K562 (cell line): ENCODE results near the gene SCPEP1. TPM values are rescaled to one million over a fixed set of nuclear protein-coding genes. Genes with fewer than 3 reads are reported as not detected.

Source experiments
- ATAC-seq: fragments of 200-7000 bp; cut with Tn5 transposase; 3 replicates; pipeline ENCODE4 v1.9.1; 2020; ENCODE audit warnings: moderate library complexity
- BruUV-seq: library from RNA; stranded (reverse); fragments of 400-500 nt; replicated peaks from 2 replicates; lab custom pipeline; 2021; lab: Mats Ljungman, UMichigan
- CTCF ChIA-PET: fragments of 300-600 bp; formaldehyde crosslinking; extraction: SDS; loops from one replicate; lab custom pipeline; 2021; ENCODE audit warnings: low intra/inter-chr PET ratio; lab: Yijun Ruan, JAX
- POLR2A ChIA-PET: fragments of 300-600, 350-650 bp; sonication (Branson Sonifier 250); formaldehyde crosslinking; extraction: SDS; loops from one replicate; lab custom pipeline; 2021; ENCODE audit warnings: antibody characterized with exemption, inconsistent platforms; lab: Yijun Ruan, JAX
- DNase-seq, 4 experiments: peaks; one replicate each; pipeline versions ENCODE4 v3.0.0 to v3.0.0-alpha.2; 2011 to 2018; ENCODE audit warnings: low spot score in 3 of 4, mixed read lengths in 3 of 4; ENCODE audit errors: extremely low read depth in 1 of 4
- FAIRE-seq: peaks from 2 replicates; lab custom pipeline; 2011; peaks lifted over from hg19 to GRCh38; lab: Jason Lieb, UNC
- H2AFZ ChIP-seq: 2 replicates; pipeline ENCODE4 v1.6.0; 2011; ENCODE audit warnings: low read depth, low read length, control low read depth, inconsistent platforms
- H3K27ac ChIP-seq: fragments of 200-600 bp; 3 replicates; pipeline ENCODE4 v1.8.0; 2011; ENCODE audit warnings: low read depth, mild to moderate bottlenecking, control low read depth, inconsistent platforms, low read length, moderate library complexity, mixed read lengths; ENCODE audit errors: extremely low read depth
- H3K27me3 ChIP-seq, 2 experiments: fragments of 300-600 bp in 1 of 2; 2 replicates in 1 of 2; 3 replicates in 1 of 2; pipeline versions ENCODE4 v1.6.0 to v1.8.0; 2011; ENCODE audit warnings: inconsistent platforms in 2 of 2, low read length in 2 of 2, mild to moderate bottlenecking in 1 of 2, mixed read lengths in 1 of 2, moderate library complexity in 1 of 2; ENCODE audit not compliant: control insufficient read depth in 2 of 2, insufficient read depth in 2 of 2
- H3K36me3 ChIP-seq: fragments of 300-600 bp; 3 replicates; pipeline ENCODE4 v1.8.0; 2011; ENCODE audit warnings: mild to moderate bottlenecking, low read length, inconsistent platforms; ENCODE audit not compliant: control insufficient read depth, insufficient read depth
- H3K4me1 ChIP-seq, 2 experiments: fragments of 200-600 bp in 1 of 2; replicated peaks in 1 of 2; 2 replicates in 1 of 2; 3 replicates in 1 of 2; pipeline versions ENCODE4 v1.5.1 to v1.8.0; 2011; ENCODE audit warnings: inconsistent platforms in 2 of 2, low read length in 2 of 2, mild to moderate bottlenecking in 1 of 2, mixed read lengths in 1 of 2, moderate library complexity in 1 of 2; ENCODE audit not compliant: control insufficient read depth in 2 of 2, insufficient read depth in 2 of 2
- H3K4me2 ChIP-seq: 2 replicates; pipeline ENCODE4 v1.6.1; 2011; ENCODE audit warnings: low read length, control low read depth, inconsistent platforms, mixed read lengths; ENCODE audit not compliant: insufficient read depth
- H3K4me3 ChIP-seq: fragments of 200-600 bp; sonication (generic), shearing (Covaris generic); 2 replicates; pipeline ENCODE4 v1.5.1; 2016; ENCODE audit warnings: control low read depth, inconsistent platforms
- H3K79me2 ChIP-seq: fragments of 200-600 bp; 3 replicates; pipeline ENCODE4 v1.8.0; 2011; ENCODE audit warnings: low read length, inconsistent platforms; ENCODE audit not compliant: control insufficient read depth, insufficient read depth
- H3K9ac ChIP-seq, 2 experiments: 2 replicates each; pipeline versions ENCODE4 v1.6.0 to v1.6.1; 2011; ENCODE audit warnings: low read depth in 2 of 2, low read length in 2 of 2, control low read depth in 1 of 2, inconsistent platforms in 1 of 2, mild to moderate bottlenecking in 1 of 2, mixed read lengths in 1 of 2; ENCODE audit not compliant: insufficient read depth in 1 of 2
- H3K9me1 ChIP-seq: one replicate; pipeline ENCODE4 v1.6.0; 2011; ENCODE audit warnings: inconsistent platforms, mild to moderate bottlenecking, low read length, moderate library complexity; ENCODE audit not compliant: control insufficient read depth, insufficient read depth
- H3K9me3 ChIP-seq: replicated peaks from 2 replicates; pipeline ENCODE4 v1.5.1; 2011; ENCODE audit warnings: low read depth, low read length, inconsistent platforms; ENCODE audit not compliant: control insufficient read depth, insufficient read depth
- H4K20me1 ChIP-seq: replicated peaks from 2 replicates; pipeline ENCODE4 v1.6.1; 2011; ENCODE audit warnings: low read length, inconsistent platforms, mixed read lengths; ENCODE audit not compliant: control insufficient read depth, insufficient read depth
- BHLHE40 ChIP-seq: IDR thresholded peaks from 2 replicates; pipeline ENCODE4 v1.6.1; 2011; ENCODE audit warnings: low read length, improper control_type of control experiment
- CBX3 ChIP-seq, 2 experiments: IDR thresholded peaks; 1 replicate in 1 of 2; 2 replicates in 1 of 2; pipeline ENCODE4 v1.6.1; 2012; ENCODE audit warnings: inconsistent platforms in 2 of 2, low read length in 2 of 2, borderline replicate concordance in 1 of 2, control low read depth in 1 of 2
- PPARD ChIP-seq: fragments of 250-450 bp; sonication (Bioruptor Pico); IDR thresholded peaks from 2 replicates; pipeline ENCODE4 v1.8.0; 2022; ENCODE audit warnings: inconsistent platforms, mild to moderate bottlenecking, moderate library complexity
- SAP30 ChIP-seq: fragments of 200-600 bp; sonication (generic); IDR thresholded peaks from 2 replicates; pipeline ENCODE4 v1.6.1; 2012; ENCODE audit warnings: borderline replicate concordance, low read depth, mild to moderate bottlenecking, moderate library complexity, low read length, control low read depth, inconsistent platforms; ENCODE audit not compliant: insufficient read depth, poor library complexity, severe bottlenecking
- SIX5 ChIP-seq, 2 experiments: IDR thresholded peaks; 2 replicates each; pipeline ENCODE4 v1.6.1; 2011; ENCODE audit warnings: low read length in 2 of 2, borderline replicate concordance in 1 of 2, low read depth in 1 of 2, mild to moderate bottlenecking in 1 of 2, moderate library complexity in 1 of 2; ENCODE audit not compliant: insufficient read depth in 1 of 2
- TRIM24 ChIP-seq, 2 experiments: fragments of 450-650 bp; IDR thresholded peaks; 2 replicates each; pipeline ENCODE4 v1.6.1; 2016
- TRIM28 ChIP-seq: fragments of 450-650 bp; IDR thresholded peaks from 2 replicates; pipeline ENCODE4 v1.6.1; 2017
- ZFP36 ChIP-seq: fragments of 150-350 bp; IDR thresholded peaks from 2 replicates; pipeline ENCODE4 v1.6.1; 2018; ENCODE audit warnings: low read length, low read depth; ENCODE audit not compliant: partially characterized antibody
- ZNF280A ChIP-seq: fragments of 450-650 bp; IDR thresholded peaks from 2 replicates; pipeline ENCODE4 v1.6.1; 2018; ENCODE audit warnings: mild to moderate bottlenecking, low read depth; ENCODE audit not compliant: partially characterized antibody
- ZNF639 ChIP-seq, 2 experiments: fragments of 200-800 bp in 1 of 2; sonication (Bioruptor generic) in 1 of 2; sonication (generic) in 1 of 2; formaldehyde crosslinking in 1 of 2; IDR thresholded peaks in 1 of 2; conservative IDR thresholded peaks in 1 of 2; 2 replicates each; pipeline versions ENCODE4 v1.5.0 to v1.6.1; 2016 to 2020; ENCODE audit warnings: missing compliant biosample characterization in 1 of 2, missing genetic modification characterization in 1 of 2, missing genetic modification reagents in 1 of 2
- WGBS: fragments of 100-300 bp; shearing (Covaris generic); methylation state at CpG from one replicate; pipeline ENCODE4 v1.1.6; 2016; ENCODE audit warnings: low coverage, mixed read lengths; ENCODE audit not compliant: insufficient coverage; ENCODE audit errors: missing lambda C conversion rate; 5-methylcytosine and 5-hydroxymethylcytosine counted together
- in situ Hi-C: fragments of 300-500 bp; cut with MboI; formaldehyde crosslinking; loops from 4 replicates; pipeline ENCODE4 v1.15.0; 2018; ENCODE audit warnings: inconsistent platforms, mixed read lengths
- intact Hi-C: fragments of 100-400 bp; cut with micrococcal nuclease; formaldehyde crosslinking; loops from 2 replicates; pipeline ENCODE4 v1.14.2; 2022
- polyA plus RNA-seq, 8 experiments: library from polyadenylated mRNA; depleted of rRNA in 4 of 8; stranded (reverse) in 5 of 8; unstranded in 3 of 8; fragments of >200 nt; fragmentation: Nextera tagmentation in 2 of 8; fragmentation: Illumina TruSeq in 1 of 8; extraction: Ambion mirVana in 2 of 8; extraction: Trizol in 1 of 8; gene quantifications; 2 replicates each; pipeline versions ENCODE4 v1.2.1 to v1.2.3, GENCODE V29; 2011 to 2014; ENCODE audit warnings: inconsistent platforms in 1 of 8, missing spikeins in 1 of 8
- total RNA-seq, 7 experiments: library from RNA; depleted of rRNA in 6 of 7; stranded (reverse); fragments of >200 nt in 6 of 7; fragmentation: Illumina TruSeq in 2 of 7; extraction: Trizol in 2 of 7; gene quantifications; 2 replicates each; pipeline versions ENCODE4 v1.2.1 to v1.2.3, GENCODE V29; 2011 to 2021; ENCODE audit warnings: low replicate concordance in 1 of 7

The SCPEP1 gene
- total and polyA plus RNA-seq, 9 of the 15 experiments (the other 6 are each of a cell fraction or from before 2014, with no cell fraction given): 5.1 to 14.8 (median 7.2) TPM

GRCh38 chr17:57025876-57026275, 47.9 kb downstream of the SCPEP1 start:
- Histone ChIP-seq H3K36me3 (no peaks in the 10 kb centered on the region), H3K9ac (no peak overlapping the region), H3K79me2 (no peaks in the 10 kb centered on the region), H3K4me1 (peaks cover 0 to 6% of the 10 kb centered on the region in 2 experiments; a peak in 2 of 5 replicates), H3K4me3 (no peak overlapping the region), H3K4me2 (no peak overlapping the region), H2AFZ (no peak overlapping the region), H3K27me3 (no peaks in the 10 kb centered on the region), H3K9me3 (no peaks in the 10 kb centered on the region; the same call in 1 of the 2 replicates), H3K27ac (no peak overlapping the region), H4K20me1 (no peaks in the 10 kb centered on the region), H3K9me1 (no peaks in the 10 kb centered on the region)
- no peak for ATAC-seq
- 0% methylated on average over 1 of the region's 1 CpG for WGBS
- TF ChIP-seq PPARD (CRISPR knock-in tag): no peak
- TF ChIP-seq BHLHE40: no peak
- no peak for TF ChIP-seq SAP30
- ChIA-PET POLR2A (no interaction called here), CTCF (no interaction called here)
- intact Hi-C loops (no loop called here), in situ Hi-C loops (no loop called here)
- no TSS peak for BruUV-seq
- FAIRE-seq: no peak
- no peak for DNase-seq

GRCh38 chr17:57027852-57028251, 49.9 kb downstream of the SCPEP1 start:
- no peaks in the 10 kb centered on the region; the same call in 1 of the 2 replicates for H3K9me3 ChIP-seq
- no peak overlapping the region for H3K4me3 ChIP-seq
- no peak overlapping the region for H3K27ac ChIP-seq
- ChIA-PET POLR2A (no interaction called here), CTCF (no interaction called here)
- ATAC-seq: no peak
- no peak for DNase-seq
- H3K9ac ChIP-seq: no peak overlapping the region
- intact Hi-C loops (no loop called here), in situ Hi-C loops (no loop called here)
- H3K4me1 ChIP-seq: no peaks in the 10 kb centered on the region
- BruUV-seq: no TSS peak
- H3K4me2 ChIP-seq: no peak overlapping the region
- H3K36me3 ChIP-seq: no peaks in the 10 kb centered on the region
- whole genome bisulfite sequencing: 27% methylated on average over 1 of the region's 1 CpG
- no peaks in the 10 kb centered on the region for H3K27me3 ChIP-seq
- FAIRE-seq: no peak
- no peaks in the 10 kb centered on the region for H3K79me2 ChIP-seq
- H4K20me1 ChIP-seq: no peaks in the 10 kb centered on the region
- TF ChIP-seq TRIM24 (IDR thresholded peaks at IDR 0.05): peak in 1 of 2 experiments; percentile 35; a peak in 1 of 4 replicates
- TF ChIP-seq CBX3 (IDR thresholded peaks at IDR 0.05; ENCODE audit: borderline replicate concordance in 1 of 2, low read length in 2 of 2): peak in 1 of 2 experiments; percentile 69; a peak in 1 of 3 replicates
- TF ChIP-seq TRIM28: peak; percentile 93
- TF ChIP-seq ZFP36: peak; percentile 75
- peak; percentile 73 for TF ChIP-seq ZNF280A
- no peak for TF ChIP-seq SIX5 (IDR thresholded peaks at IDR 0.05; ENCODE audit: borderline replicate concordance in 1 of 2, insufficient read depth in 1 of 2, low read depth in 1 of 2, low read length in 2 of 2)
- no peak for TF ChIP-seq ZNF639 (CRISPR knock-in tag; conservative IDR thresholded peaks at IDR 0.05 in 1 of 2, IDR thresholded peaks at IDR 0.05 in 1 of 2)
- no peak overlapping the region for H2AFZ ChIP-seq
- no peaks in the 10 kb centered on the region for H3K9me1 ChIP-seq
